Central memory CD8-positive, alpha-beta T cell (primary cell): Measurements from ENCODE around the gene MRPL40.
A peak's percentile ranks its signal among the peaks of the same experiment; 100 is the strongest.

Experiments
- ATAC-seq: fragments of 150-1000 bp; cut with Tn5 transposase; replicated peaks from 2 replicates; pipeline ENCODE4 v1.10.0; 2022; ENCODE audit warnings: mild to moderate bottlenecking, moderate FRiP score, moderate number of reproducible peaks; ENCODE audit not compliant: poor library complexity, severe bottlenecking; ENCODE audit errors: extremely low read depth
- DNase-seq, 2 donors: peaks; one replicate each; pipeline ENCODE4 v3.0.0; 2021; ENCODE audit warnings: low spot score in 2 of 2
- H3K27ac Mint-ChIP-seq: one replicate; pipeline ENCODE4 v1.8.0; 2022; ENCODE audit warnings: low read depth, mild to moderate bottlenecking, moderate library complexity, mixed read lengths
- H3K27me3 Mint-ChIP-seq: one replicate; pipeline ENCODE4 v1.8.0; 2022; ENCODE audit warnings: mixed read lengths
- H3K36me3 Mint-ChIP-seq: one replicate; pipeline ENCODE4 v1.8.0; 2022; ENCODE audit warnings: mild to moderate bottlenecking, moderate library complexity, mixed read lengths; ENCODE audit not compliant: insufficient read depth
- H3K4me1 Mint-ChIP-seq: one replicate; pipeline ENCODE4 v1.8.0; 2022; ENCODE audit warnings: mixed read lengths
- H3K4me3 Mint-ChIP-seq: one replicate; pipeline ENCODE4 v1.8.0; 2022; ENCODE audit warnings: mild to moderate bottlenecking, moderate library complexity, mixed read lengths
- H3K9me3 Mint-ChIP-seq: one replicate; pipeline ENCODE4 v1.8.0; 2022; ENCODE audit warnings: mixed read lengths

Gene MRPL40

DNA sequence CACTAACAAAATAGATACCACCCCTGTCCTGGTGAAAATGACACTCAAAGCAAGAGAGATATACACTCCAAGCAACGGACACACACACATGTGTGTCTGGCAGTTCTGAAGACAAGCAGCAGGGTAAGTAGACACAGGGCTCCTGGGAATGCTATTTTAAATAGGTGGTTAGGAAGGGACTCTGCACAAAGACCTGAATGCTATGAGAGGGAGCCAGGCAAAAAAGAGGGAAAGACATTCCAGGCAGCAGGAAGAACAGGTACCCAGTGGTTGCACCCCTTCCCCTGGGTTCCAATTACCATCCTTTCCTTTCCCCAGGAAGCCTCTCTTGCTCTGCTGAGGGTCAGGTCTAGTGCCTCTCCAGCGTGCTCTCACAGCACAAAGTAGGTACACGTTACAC lies 43.7 kb downstream of the MRPL40 start:
- no peaks in the 10 kb centered on the region for H3K27me3 Mint-ChIP-seq

DNA sequence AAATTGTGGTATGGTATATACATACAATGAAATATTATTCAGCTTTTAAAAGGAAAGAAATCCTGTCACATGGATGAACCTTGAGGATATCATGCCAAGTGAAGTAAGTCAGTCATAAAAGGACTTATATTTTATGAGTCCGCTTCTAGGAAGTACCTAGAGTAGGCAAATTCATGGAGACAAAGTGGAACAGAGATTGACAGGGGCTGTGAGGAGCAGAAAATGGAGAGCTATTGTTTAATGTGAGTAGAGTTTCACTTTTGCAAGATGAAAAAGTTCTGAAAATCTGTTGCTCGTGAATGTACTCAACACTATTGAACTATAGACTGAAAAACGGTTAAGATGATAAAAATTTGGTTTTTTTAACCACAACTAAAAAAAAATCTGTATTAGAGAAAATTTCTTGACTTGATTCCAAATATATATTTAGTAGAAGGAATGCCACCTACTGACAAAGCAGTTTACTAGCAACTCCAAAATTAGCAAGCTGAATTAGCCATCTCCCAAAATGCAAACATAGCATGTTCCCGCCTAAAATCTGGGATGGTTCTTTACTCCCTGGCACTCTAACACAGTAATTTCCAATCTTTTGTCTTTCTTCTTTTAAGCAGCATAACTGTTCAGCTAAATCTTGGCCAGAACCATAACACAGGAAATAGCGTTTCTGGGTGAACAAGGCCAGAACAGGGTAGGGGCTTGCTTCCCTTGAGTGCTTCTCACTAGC lies 45.1 kb downstream of the MRPL40 start:
- Mint-ChIP-seq H3K27ac (peak overlapping the region; percentile 98), H3K9me3 (no peaks in the 10 kb centered on the region), H3K4me3 (peak overlapping the region; percentile 93), H3K36me3 (peaks cover 14% of the 10 kb centered on the region), H3K27me3 (no peaks in the 10 kb centered on the region), H3K4me1 (peaks cover 43% of the 10 kb centered on the region)
- DNase-seq = no peak
- ATAC-seq = no peak

More for the DNA sequence above, 43.7 kb downstream of the MRPL40 start:
- ATAC-seq = no peak
- no peak overlapping the region for H3K4me3 Mint-ChIP-seq
- H3K4me1 Mint-ChIP-seq = peaks cover 43% of the 10 kb centered on the region
- no peak for DNase-seq
- H3K36me3 Mint-ChIP-seq = peaks cover 21% of the 10 kb centered on the region
- H3K9me3 Mint-ChIP-seq = no peaks in the 10 kb centered on the region
- H3K27ac Mint-ChIP-seq = no peak overlapping the region

DNA sequence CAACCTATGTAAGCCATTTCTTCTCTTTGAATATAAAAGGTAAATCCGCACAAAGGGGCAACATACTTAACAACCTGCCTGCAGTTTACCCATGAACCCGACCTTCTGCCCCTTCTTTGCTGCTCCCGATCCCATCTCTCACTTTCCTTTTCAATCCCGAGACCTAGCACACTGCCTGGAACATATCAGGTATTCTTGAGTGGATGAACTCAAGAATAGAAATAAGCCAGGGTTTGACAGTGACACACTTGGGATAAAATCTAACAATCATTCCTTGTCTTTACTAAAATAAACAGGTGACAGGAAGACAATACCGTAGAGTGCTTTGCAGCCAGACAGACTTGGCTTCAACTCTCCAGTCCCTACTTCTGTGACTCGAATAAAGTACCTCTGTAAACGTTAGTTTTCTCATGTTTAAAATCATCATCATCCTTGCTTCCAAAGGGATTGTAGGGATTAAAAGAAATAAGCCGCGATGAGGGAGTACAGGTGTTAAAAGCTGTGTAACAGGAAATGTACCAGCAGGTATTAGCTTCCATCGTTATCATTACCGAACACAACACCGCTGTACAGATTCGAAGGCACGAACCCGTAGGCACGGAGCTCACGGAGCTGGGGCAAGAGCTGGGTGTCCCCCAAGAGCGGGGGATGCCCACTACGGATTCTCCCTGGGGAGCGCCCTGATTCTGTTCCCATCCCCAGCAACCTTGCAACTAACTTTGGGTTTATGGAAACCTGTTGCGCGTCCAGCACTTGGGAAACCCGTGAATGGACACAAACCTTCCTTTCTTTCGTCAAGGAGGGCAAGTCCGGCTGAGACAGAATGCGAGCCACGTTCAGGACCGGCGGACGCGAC lies 45.9 kb downstream of the MRPL40 start:
- DNase-seq (no peak), ATAC-seq (no peak)
- Mint-ChIP-seq H3K36me3 (peaks cover 13% of the 10 kb centered on the region), H3K27ac (peak overlapping the region; percentile 98), H3K4me1 (peaks cover 43% of the 10 kb centered on the region), H3K27me3 (no peaks in the 10 kb centered on the region), H3K4me3 (peak overlapping the region; percentile 93), H3K9me3 (no peaks in the 10 kb centered on the region)

DNA sequence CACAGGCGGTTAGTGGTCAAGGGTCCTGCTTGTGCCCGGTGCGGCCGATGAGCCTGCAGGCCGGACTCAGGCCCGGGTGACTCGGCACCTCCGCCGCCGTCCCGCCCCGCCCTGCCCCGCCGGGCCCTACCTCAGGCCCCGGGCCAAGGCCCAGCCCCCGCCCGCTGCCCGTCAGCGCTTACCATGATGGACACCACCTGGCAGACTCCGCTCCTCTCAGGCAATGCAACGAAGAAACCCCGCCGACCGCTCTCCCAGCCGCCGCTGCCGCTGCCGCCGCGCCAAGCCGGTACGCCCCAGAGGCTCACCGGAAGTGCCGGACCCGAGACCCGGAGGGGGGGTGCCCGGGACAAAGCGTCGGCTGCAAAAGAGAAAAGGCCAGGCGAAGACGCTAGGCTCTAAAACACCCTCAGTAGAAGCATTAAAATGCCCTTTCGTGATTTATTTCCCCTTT lies 46.6 kb downstream of the MRPL40 start, which contains the start of gene UFD1:
TSS of gene UFD1 (minus strand) at position 293 of the 454 bp plus-strand sequence. CDS start at position 185, 108 bp downstream.
- Mint-ChIP-seq H3K4me1 (peaks cover 43% of the 10 kb centered on the region), H3K4me3 (peak within 1 kb of the TSS; percentile 93), H3K27ac (peak within 1 kb of the TSS; percentile 98), H3K36me3 (peaks cover 10% of the 10 kb centered on the region), H3K9me3 (no peaks in the 10 kb centered on the region), H3K27me3 (no peaks in the 10 kb centered on the region)
- DNase-seq (peak; percentile 71 to 76), ATAC-seq (peak; percentile 59)

DNA sequence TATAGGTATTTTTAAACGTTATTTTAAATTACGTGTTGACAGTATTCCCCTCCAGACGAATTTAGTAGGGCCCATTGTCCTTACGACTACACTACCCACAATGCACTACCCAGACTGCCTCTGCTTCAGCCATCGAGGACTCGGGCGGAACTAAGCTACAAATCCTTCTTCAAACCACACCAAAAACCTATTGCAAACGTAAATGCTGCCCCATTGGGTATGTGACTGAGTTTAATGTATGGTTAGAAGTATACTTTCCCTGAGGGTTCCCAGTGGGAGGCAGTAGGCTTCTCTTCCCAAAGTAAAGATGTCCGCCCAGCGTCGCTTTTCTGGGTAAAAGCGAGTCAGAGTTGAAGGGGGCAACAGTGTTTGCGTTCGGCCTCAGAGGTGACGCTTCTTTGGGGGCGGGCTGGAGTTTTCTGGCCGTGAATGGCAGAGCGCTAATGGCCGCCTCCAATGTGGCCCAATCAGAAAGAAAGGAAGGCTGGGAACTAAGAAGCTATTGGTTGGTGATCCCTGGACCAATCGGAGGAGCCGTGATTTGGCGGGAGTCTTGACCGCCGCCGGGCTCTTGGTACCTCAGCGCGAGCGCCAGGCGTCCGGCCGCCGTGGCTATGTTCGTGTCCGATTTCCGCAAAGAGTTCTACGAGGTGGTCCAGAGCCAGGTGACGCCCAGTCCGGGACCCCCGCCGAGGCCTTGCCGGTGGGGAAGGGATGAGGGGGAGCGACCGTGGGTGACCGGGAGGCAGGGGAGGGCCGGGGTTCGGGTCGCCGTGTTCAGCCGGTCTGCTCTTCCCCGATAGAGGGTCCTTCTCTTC lies 47.2 kb downstream of the MRPL40 start, which contains the start of gene CDC45:
TSS of gene CDC45 (plus strand) at position 566 of the 818 bp plus-strand sequence. CDS start at position 615, 49 bp downstream.
- Mint-ChIP-seq H3K4me3 (peak within 1 kb of the TSS; percentile 93), H3K9me3 (no peaks in the 10 kb centered on the region), H3K36me3 (peaks cover 7% of the 10 kb centered on the region), H3K27ac (peak within 1 kb of the TSS; percentile 98), H3K27me3 (no peaks in the 10 kb centered on the region), H3K4me1 (peaks cover 43% of the 10 kb centered on the region)
- DNase-seq (peak; percentile 83 to 92), ATAC-seq (peak; percentile 94)

DNA sequence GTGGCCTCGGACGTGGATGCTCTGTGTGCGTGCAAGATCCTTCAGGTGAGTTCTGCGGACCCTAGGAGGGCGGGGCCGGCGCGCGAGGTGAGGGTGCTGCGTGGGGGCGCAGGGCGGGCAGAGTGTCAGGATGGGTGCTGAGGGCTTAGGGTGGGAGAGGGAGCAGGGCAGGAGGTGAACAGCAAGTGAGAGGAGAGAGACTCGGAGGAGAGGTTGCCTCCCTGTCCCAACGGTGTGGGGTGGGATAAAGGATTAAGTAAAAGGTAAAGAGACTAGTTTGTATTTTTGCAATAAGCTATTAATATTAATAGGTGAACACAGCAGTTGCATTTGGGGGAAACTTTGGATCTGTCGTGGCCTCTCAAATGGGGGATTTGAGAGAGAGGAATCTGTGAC lies 47.8 kb downstream of the MRPL40 start:
- Mint-ChIP-seq H3K36me3 (peaks cover 7% of the 10 kb centered on the region), H3K27me3 (no peaks in the 10 kb centered on the region), H3K4me1 (peaks cover 42% of the 10 kb centered on the region), H3K4me3 (peak overlapping the region; percentile 93), H3K27ac (peak overlapping the region; percentile 98), H3K9me3 (no peaks in the 10 kb centered on the region)
- DNase-seq (no peak), ATAC-seq (no peak)

DNA sequence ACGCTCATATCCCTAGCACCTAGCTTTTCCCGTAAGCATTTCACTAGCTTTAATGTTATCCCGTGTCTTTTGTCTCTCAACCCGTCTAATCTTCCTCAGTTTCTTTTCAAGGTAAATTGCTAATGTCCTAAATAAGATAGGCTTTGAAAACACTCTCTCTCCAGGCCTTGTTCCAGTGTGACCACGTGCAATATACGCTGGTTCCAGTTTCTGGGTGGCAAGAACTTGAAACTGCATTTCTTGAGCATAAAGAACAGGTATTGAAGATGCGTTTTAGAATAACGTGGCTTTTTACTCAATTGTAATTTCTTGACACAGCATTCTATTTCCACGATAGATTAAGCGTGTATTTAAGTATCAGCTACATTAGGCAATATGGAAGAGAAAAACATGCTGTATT lies 48.4 kb downstream of the MRPL40 start:
- H3K4me3 Mint-ChIP-seq = peak overlapping the region; percentile 93
- DNase-seq = no peak
- no peaks in the 10 kb centered on the region for H3K9me3 Mint-ChIP-seq
- H3K27me3 Mint-ChIP-seq = no peaks in the 10 kb centered on the region
- H3K36me3 Mint-ChIP-seq = peaks cover 8% of the 10 kb centered on the region
- no peak overlapping the region for H3K27ac Mint-ChIP-seq
- peaks cover 35% of the 10 kb centered on the region for H3K4me1 Mint-ChIP-seq
- no peak for ATAC-seq

DNA sequence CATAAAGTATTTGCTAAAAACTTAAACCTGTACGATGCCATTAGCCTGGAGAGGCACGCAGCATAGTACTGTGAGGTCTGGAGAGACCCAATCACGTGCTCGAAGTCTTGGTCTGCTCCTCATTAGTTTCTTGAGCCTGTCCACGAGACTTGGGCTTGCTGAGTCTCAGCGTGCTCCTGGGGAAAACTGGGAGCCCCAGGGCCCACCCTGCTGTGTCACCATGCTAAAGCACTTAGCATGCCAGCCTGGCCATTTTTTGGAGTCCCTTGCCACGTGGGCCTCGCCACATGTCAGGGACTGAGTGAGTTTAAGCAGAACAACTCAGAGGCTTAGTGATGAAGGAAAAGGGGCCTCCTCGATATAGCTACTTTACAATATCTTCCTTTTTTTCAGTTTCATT lies 50.0 kb downstream of the MRPL40 start:
- ATAC-seq = no peak
- Mint-ChIP-seq H3K4me1 (peaks cover 27% of the 10 kb centered on the region), H3K27me3 (no peaks in the 10 kb centered on the region), H3K36me3 (peaks cover 9% of the 10 kb centered on the region), H3K27ac (no peak overlapping the region), H3K4me3 (no peak overlapping the region), H3K9me3 (no peaks in the 10 kb centered on the region)
- no peak for DNase-seq

DNA sequence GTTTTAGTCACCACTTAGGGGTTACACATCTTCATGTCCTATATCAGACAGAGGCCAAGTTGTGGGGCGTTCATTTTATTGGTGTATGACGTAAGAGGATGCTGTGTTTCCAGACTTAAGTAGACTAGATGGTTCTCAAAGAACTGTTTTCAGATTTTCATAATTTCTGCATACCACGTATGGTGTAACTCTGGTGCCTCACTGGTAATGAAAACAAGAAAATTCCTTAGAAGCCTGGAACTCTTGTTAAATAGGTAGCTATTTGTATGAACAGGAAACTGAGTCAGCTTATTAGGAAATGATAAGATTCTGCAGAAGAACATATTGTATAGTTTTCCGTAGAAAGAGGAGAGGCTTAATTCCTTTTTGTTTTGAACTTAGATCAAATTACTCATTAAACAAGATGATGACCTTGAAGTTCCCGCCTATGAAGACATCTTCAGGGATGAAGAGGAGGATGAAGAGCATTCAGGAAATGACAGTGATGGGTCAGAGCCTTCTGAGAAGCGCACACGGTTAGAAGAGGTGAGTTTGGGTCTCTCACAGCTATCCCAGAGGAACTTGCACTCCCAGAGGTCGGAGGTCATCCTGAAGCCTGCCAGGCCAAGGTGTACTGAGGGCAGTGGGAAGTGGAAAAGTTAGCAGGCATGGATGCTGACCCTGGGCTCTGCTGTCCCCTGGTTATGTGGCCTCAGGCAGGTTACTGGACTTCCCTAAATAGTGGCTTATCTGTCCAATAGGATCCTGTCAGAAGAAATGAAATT lies 51.3 kb downstream of the MRPL40 start:
- Mint-ChIP-seq H3K27ac (no peak overlapping the region), H3K36me3 (peaks cover 9% of the 10 kb centered on the region), H3K27me3 (no peaks in the 10 kb centered on the region), H3K9me3 (no peaks in the 10 kb centered on the region), H3K4me1 (peaks cover 16% of the 10 kb centered on the region), H3K4me3 (no peak overlapping the region)
- DNase-seq = no peak
- no peak for ATAC-seq
